ENCODE data around the gene POLR1A.

Gene POLR1A

DNA sequence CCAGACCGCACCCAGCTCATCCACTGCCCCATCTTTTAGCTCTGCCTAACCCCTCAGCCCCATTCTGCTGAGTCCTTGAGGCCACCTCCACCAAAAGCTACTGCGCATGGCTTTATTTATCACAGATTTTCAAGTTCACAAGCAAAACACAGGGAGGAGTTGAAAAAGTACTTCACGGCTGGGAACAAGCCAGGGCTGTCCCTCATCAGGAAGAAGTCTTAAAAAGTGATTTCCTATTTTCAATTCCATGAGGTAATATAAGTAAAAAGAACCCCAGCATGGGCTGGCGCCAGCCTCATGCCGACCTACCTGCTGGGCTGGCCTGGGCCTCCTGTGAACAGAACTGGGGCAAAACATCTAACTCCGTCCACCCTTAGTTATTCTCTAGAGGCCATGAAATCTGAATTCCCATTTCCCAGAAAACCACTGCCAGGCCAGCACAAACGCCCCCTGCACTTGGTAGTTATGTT, 69.0 kb downstream of the POLR1A start:
- no peak for DNase-seq

DNA sequence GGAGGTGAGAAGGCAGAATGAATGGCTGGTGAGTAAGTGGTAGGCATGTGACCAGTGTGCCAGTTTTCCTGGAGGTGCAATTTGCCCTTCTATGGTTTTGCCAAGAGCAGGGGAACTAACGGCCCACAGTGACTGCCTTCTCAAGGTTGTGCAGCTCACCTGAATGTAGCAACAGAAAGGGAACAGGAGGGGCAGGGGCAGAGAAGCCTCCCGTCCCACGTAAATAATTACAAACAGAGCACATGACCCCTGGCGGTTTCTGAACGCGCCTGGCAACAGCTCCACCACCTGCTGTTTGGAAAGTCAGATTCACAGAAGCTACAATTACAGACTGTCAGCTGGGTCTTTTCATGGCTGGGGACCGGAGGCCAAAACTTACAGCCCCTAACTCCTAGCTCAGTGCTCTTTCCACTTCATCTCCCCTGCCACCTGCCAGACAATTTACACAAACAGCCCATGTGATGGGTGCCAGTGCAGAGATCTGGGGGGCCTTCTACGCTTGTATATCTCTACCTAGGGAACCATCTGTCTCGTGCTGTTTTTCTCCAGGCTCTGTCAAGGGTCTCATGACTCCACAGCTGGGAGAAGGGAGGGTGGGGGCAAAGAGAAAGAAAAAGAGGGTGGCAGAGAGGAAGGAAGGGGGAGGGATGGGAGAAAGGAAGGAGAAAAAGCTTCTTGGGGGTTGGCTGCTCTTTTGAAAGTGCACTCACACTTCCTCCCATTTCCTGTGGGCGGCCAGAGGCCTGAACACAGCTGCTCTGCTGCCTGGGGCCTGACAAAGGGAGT, 69.6 kb downstream of the POLR1A start:
- peak; percentile 93 to 97 for DNase-seq

DNA sequence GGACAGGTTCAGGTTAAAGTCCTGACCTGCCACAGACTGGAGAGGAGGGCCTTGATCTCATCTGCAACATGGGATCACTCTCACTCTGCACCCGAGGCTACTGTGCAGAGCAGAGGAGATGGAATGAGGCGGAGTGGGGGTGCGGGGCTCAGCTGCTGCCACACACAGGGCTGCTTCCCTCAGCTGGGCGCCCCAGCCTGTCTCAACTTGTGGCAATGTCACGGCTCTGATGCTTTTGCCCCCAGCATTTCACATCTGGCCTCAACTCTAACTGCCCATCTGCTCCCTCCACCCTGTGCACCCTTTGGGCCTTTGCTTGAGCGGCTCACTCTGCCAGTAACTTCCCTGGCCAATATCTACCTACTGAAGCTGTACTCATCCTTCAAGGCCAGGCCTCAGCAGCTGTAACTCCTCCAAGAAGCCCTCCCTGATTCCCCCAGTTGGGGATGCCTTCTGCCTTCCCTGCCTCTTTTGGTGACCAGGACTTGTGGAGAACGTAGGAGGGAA, 70.3 kb downstream of the POLR1A start:
- peak; percentile 20 to 69 for DNase-seq

DNA sequence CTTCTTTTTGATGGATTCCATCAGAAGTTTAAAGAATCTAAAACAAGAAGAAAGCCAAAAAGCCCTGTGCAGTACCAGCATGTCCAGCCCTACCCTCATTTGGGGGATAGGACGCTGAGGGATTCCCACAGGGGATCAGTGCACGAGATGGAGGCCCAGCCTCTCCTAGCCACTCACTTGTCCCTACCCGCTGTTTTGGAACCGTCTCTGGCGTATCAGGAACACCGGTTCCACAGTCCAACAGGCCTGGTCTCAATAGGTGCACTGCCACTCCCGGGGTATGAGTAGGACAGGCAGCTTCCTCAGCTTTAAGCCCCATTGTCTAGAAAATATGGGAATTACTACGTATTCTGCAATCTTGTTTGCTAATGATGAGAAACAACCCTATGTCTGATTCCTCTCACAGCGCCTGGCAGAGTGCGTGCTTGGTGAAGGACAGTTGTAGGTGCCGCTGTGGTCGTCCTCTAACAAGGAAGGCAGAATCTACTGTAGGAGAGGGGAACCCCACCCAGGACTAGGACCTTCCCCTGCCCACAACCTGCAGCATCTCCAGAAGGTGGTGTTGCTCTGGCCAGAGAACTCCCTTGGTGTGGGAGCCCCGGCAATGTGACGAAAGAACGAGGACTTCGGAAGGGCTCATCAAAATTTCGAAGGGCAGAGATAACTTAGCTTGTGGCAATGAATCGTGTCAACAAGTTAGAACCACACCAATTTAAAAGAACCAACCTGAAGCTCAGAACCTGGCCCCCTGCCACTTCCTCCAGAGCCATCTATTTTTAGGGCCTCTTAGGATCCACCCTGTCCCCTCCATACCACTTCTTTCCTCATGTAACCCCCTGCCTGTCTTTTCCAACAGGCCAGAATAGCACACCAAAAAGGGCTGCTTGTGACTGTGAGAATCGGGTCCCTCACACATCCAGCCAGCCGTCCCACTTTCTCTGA, 71.7 kb downstream of the POLR1A start:
- no peak for DNase-seq

DNA sequence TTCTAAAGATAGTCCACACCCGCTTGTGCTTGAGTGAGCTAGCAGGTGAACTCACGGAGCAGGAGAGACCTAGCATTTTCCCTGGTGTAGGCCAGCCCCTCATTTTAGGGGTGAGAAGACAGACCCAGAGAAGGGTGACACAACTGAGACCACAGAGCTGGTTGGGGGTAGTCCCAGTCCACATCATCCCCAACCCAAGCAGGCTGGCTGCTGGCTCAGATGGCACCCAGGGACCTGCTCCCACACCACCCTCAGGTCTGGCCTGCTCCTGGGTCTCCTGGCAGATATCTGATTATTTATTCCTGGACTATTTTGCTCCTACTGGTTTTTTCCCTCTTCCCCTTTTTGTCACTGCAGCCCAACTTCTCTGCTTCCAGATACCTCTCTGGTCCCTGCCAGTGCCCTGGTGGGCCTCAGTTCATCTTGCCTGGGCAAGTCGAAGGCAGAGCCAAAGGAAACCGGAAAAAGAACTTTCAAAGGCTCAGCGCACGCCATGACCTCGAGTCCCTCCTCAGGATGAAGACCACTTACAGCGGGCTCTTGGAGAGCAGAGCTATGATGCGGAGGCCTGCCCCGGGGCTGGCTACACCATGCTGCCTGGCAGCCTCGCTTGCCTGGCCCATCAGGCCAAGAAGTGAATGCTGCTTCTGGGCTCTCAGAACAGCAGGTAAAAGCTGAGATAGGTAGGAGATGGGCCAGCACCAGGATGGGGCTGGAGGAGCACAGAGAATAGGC, 72.7 kb downstream of the POLR1A start:
- no peak for DNase-seq

DNA sequence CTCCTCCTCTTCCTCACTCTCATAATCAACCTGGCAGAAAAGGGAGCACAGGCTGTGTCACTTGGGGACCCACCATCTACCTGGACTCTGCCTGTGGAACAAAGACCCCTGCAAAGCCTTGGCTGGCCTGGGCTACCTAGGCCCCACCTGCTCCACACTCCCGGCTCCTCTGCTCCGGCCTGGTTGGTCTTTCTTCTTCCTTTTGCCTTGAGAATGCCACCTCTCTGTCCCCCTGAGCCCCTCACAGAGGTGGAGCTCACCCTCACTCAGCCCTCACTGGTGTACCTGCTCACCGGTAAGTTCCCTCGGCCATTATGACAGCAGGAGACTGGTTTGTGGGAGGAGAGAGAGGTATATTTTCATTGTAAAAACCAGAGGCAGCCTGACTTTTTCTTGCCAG, 74.1 kb downstream of the POLR1A start:
- no peak for DNase-seq

DNA sequence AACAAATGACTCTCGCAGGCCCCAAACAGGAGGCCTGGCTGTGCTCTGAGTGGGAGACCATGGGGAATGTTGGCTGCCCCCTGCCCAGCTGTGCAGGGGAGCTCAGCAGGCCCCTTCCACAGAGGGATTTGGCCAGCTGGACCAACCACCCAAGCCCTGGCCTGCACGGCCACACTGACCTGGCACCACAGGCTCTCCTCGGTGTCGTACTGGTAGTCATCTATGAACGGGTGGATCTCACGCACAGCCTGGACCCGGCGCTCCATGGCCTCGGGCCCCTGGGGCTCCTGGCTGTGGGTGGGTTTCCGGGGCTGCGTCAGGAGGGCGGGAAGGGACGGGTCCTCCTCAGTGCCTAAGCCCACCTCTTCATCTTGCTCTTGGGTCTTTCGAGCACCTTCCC, 74.5 kb downstream of the POLR1A start:
- DNase-seq = no peak

DNA sequence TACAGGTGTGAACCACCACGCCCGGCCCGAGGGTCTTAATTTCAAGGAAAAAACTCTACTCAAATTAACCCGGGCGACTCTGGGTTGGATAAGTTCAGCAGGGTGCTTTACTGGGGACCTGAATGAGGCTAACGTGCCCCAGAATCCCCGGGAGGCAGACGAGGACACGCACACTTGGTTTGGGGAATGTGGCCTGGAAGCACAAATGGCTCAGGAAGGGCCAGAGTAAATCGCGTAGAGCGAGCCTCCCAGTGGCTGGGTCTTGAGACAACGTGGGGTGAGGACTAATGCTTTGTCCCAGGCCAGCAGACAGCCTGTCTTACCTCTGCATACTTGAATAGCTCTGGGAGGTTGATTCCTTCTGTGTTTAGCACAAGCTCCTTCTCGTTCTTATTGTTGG, 75.8 kb downstream of the POLR1A start:
- no peak for DNase-seq

DNA sequence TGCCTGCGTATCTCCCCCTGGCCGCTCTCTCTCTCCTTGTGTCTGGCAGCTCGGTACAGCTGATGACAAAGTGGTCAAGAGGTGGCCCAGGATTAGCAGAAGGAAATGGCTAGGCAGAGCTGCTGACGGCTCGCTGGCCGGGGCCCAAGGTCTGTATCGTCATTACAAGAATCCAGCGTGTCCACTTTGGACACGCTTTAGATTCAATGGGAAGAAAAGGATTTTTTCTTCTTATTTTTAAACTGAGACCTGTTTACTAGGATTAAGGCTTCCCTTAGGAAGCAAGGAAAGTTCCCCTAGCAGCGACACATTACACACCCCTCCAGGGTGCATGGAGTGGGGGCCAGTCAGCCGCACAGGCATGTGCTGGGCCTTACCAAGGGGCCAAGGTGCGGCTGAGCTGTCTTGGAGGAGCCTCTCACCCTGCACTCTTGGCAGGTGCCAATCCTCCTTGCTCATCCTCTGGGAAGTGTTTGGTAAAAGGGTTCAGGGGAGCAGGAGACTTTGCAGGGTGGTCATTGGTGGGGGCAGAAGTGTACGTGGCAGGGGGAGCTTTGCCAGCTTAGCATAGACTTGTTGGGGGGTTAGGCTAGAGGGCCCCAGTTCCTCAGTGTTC, 76.8 kb downstream of the POLR1A start:
- no peak for DNase-seq

DNA sequence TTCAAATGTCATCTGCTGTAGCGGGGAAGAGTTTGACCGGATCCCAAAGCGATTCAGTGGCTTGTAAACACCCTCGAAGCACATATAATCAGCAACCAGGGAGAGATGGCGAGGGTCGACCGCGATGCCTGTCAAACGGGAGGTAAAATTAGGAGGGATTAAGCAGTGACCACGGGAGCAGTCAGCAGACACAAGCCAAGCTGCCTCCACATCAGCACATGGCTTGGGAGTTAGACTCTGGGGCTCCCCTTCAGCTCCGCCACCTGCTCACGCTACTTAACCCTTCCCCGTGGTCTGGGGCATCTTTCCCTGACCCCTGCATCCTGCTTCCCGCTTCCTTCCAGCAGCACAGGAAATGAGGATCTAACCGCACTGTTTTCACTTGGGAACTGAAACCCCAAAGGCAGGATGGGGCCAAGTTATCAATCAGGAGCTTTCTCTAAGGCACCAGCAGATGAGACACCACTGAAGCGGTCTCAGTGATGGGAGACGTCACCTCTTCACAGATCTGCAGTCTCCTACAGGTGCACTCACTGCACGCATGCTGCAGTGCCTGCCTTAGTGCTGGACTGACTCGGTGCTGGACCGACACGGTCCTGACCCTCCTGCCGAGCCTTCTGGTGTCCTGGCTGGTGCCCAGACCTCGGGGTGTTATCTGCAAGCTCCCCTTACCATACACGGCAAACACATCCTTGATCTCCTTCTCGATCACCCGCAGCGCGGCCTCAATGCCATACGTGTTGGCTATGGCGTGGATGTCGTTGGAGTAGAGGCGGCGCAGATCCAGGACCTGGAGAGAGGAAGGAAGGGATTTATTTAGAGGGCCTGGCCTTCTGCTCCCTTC, 77.5 kb downstream of the POLR1A start:
- no peak for DNase-seq

DNA sequence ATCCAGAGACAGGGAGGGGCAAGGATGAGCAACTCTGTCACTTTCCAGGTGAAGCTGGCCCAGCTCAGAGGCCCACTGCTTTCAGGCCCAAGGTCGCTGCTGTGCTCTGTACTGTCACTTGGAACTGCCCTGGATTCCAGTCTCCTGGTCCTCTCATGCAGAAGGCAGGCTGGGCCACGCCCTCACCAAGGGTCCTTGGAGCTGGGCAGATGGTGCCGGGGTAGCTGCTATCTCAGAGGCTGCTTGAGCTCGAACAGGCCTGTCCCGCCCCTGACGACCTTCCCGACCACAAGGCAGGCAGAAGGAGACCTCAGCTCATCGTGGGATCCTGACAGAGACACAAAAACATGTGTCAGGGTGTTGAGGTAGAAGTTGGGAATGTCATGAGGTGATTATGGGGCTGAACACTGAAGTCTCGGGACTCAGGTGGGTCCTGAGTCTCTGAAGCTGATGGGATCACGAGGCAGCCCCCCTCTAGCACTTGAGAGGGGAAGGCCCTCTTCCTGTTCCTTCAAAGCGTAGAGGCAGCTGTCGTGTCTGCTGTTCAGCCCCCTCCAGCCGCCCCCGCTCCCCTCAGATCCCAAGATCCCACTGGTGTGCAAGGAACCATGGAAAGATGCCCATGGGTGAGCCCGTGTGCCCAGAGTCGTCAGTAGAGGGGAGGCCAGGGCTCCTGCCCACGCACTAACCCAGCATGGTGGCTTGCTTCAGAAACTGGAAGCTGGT, 78.3 kb downstream of the POLR1A start:
- no peak for DNase-seq

DNA sequence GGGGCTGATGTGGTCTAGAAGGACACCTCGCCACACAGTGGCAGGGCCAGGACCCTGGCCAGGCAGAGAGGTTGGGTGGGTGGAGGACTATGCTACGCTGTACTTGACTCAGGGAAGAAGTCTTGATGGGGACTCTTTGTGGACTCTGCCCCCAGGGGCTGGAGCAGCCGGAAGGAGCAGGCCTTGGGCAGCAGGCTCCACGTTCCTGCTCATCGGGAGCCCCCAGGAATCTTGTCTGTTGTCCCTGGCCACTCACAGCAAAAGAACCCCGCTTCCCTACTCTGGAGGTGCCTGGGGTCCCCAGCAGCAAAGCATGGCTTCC, 79.0 kb downstream of the POLR1A start:
- DNase-seq = no peak

DNA sequence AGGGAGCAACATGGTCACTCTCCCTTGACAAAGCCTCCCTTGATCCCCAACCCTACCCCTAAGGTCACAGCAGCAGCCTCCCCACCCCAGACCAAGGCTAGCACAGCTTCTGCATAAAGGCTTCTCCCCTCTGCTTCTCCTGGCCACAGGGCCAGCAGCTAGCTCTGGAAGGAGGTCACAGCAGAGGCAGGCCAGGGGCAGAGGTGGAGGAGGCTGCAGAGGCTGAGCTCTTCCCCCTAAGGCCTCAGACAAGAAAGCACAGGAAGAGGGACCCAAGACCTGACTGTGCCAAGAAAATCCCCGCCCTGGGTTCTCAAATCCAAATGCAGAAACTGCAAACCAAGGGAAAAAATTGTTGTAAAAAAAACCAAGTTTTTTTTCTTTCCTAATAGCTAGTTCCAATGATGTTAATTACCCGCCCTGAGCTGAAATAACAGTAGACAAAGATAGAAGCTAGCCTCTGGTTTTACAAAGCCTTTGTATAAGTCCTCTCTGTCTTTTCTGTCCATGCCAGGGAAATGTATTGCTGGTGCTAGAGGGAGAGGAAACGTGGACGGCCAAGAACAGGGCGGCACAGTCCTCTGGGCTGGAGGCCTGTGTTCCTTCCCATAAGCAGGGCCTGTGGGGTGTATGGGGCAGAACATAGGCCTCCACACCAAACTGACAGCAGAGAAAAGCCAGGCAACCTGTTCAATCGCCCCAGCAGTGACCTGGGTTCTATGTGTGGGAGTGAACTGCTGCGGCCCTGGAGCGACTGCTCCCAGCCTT, 79.5 kb downstream of the POLR1A start:
- no peak for DNase-seq

DNA sequence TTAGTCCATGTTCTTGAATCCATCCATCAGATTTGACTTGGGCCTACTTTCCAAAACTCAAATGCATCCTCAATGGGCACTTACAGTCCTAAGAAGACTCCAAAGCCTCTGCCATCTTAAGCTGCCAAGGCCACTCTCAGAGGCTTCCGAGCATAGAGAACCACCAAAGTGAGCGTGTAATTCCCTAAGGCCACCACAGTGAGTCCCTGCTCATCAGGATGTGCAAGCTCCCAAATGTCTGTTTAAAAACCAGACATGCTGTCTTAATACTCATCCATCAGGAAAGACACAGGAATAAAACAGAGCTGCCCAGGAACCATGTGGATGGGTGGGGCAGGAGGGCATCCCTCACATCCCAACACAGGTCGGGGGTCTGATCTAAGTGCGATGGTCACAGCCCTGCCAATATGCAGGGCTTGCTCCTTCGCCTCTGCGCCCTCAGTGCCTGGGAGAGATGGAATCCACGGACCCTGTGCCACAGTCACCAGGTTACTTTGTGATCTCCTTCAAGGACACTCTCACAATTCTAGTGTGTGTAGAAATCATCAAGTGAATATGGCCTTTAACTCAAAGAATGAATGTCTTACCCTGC, 80.4 kb downstream of the POLR1A start:
- DNase-seq = peak in 1 of 2 experiments; percentile 6

DNA sequence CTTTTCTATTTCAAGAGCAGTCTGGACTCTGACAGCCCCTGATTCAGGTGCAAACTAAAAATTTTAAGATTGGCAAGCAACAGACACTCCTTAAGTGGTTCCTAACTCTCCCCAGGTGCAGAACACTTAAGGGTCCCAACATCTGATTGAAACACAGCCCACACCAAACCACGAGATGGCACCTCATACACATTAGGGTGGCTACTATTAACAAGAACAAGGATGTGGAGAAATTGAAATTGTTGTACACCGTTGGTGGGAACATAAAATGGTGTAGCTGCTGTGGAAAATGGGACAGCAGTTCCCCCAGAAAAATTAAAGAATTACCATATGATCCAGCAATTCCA, 82.3 kb downstream of the POLR1A start:
- no peak for DNase-seq

DNA sequence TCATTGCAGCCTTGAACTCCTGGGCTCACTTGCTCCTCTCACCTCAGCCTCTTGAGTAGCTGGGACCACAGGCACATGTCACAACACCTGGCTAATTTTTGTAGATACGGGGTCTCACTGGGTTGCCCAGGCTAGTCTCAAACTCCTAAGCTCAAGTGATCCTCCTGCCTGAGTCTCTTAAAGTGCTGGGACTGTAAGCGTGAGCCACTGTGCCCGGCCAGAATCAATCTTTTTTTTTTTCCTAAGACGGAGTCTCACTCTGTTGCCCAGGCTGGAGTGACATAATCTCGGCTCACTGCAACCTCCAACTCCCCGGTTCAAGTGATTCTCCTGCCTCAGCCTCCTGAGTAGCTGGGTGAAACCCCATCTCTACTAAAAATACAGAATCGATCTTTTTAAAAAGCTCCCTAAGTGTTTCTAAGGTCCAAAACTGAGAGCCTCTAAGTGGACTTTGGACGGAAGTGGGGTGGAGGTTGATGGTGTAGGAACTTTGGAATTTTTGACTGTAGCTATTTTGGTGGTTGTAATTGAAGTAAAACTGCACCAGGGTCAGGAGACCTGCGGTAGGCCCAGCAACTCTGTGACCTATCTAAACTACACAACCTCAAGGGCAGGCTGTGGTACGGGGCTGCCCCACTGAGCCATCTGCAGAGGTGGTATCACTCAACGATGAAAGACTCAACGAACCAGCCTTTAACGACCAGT, 82.9 kb downstream of the POLR1A start:
- DNase-seq = no peak

DNA sequence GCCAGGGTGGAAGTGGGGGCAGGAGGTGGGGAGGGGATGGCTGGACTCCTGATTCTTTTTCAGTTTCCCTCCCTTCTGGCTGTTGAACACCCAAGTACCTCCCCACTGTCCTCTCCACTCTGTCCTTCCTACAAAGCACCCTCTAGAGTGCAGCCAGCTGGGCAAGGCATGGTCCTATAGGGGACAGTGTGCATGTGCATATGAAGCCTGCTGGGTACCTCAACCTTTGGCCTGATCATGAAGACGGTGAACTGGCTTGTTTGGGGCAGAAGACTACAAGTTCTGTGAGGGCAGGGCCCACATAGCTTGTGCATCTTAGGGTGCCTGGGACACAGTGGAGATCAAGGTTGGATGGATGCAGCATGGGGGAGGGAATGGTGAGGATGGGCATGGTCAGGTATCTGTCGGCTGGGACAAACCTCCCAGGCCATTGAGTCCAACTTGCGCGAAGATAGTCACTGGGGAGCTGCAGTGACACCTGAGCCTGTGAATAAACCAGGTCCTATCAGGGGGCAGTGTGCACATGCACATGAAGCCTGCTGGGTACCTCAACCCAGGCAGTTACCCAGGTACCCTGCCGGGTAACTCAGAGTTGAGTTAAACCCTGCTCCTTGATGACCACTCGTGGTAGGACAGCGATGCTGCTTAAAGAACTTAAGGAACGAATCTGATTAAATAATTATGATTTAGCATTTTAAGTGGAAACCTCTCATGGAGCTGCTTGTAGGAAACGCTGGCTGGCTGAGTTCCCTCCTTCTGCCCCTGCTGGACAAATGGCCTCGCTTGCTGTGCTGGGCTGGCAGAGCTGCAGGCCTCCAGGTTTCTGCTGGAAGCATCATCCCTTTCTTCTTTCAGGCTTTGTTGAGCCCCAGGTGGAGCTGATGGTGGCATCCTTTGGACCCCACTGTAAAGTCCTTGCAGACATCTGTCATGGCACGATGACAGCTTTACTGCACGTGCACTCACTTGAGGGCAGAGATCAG, 84.0 kb downstream of the POLR1A start:
- DNase-seq = no peak

DNA sequence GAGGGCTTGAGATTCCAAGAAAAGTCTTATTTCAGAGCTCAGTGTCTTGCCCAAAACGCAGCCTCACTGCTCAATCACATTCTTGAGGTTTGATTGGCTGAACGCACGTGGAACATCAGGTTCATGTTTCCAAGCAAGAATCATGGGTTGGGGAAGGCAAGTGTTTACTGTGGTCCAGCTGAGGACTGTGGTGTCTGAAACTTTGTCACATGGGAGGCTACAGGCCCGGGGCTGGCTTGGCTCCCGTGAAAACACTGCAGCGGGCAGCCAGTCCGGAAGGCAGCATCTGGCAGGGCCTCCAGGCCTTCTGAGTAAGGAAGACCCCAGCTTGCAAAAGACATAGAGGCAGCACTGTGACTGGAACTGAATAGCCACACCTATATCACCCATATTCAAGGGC, 84.7 kb downstream of the POLR1A start:
- DNase-seq = no peak

Measured in NCI-H524 (cell line).